ENCODE data around the gene MKI67. TPM values are rescaled to one million over a fixed set of nuclear protein-coding genes. Genes with fewer than 3 reads are reported as not detected.

MKI67 gene
- total and polyA plus RNA-seq, 10 donors = 0.61 to 21.6 (median 7.6) TPM

- TF ChIP-seq POLR2AphosphoS5 (IDR thresholded peaks at IDR 0.05) (peak in 1 of 3 donors; percentile 46), POLR2A (IDR thresholded peaks at IDR 0.05) (no peak)
- TF ChIP-seq, protein P1, sequence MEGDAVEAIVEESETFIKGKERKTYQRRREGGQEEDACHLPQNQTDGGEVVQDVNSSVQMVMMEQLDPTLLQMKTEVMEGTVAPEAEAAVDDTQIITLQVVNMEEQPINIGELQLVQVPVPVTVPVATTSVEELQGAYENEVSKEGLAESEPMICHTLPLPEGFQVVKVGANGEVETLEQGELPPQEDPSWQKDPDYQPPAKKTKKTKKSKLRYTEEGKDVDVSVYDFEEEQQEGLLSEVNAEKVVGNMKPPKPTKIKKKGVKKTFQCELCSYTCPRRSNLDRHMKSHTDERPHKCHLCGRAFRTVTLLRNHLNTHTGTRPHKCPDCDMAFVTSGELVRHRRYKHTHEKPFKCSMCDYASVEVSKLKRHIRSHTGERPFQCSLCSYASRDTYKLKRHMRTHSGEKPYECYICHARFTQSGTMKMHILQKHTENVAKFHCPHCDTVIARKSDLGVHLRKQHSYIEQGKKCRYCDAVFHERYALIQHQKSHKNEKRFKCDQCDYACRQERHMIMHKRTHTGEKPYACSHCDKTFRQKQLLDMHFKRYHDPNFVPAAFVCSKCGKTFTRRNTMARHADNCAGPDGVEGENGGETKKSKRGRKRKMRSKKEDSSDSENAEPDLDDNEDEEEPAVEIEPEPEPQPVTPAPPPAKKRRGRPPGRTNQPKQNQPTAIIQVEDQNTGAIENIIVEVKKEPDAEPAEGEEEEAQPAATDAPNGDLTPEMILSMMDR (IDR thresholded peaks at IDR 0.05 in 8 of 11, conservative IDR thresholded peaks at IDR 0.05 in 3 of 11) = no peak
- Histone ChIP-seq H3K36me3 (peaks cover 0 to 77% (median 37%) of the 10 kb centered on the region in 6 donors), H3K4me1 (peaks cover 48 to 97% (median 71%) of the 10 kb centered on the region in 6 donors), H3K4me3 (peak overlapping the region in 6 of 8 donors; percentile 4 to 64 (median 30)), H3K27me3 (replicated peaks in 1 of 7) (no peaks in the 10 kb centered on the region), H3K9me3 (no peaks in the 10 kb centered on the region), H3K27ac (peak overlapping the region; percentile 86 to 95 (median 91))
- peak; percentile 87 for DNase-seq
- intact Hi-C loops (cut with DNase I; ENCODE audit: low total_unique reads) = no loop called here
- WGBS, 5 donors = 17 to 27% (median 22%) methylated on average over 11 of the region's 11 CpGs
Measured at GRCh38 chr10:128062331-128062880, 63.8 kb downstream of the MKI67 start.

GRCh38 chr10:128061306-128062300 is 64.6 kb downstream of the MKI67 start:
- intact Hi-C loops (cut with DNase I; ENCODE audit: low total_unique reads) = no loop called here
- H3K4me3 ChIP-seq = peak overlapping the region in 4 of 8 donors; percentile 29 to 64 (median 34)
- peaks cover 0 to 77% (median 38%) of the 10 kb centered on the region in 6 donors for H3K36me3 ChIP-seq
- WGBS, 5 donors = 82 to 90% (median 83%) methylated on average over 14 of the region's 14 CpGs
- H3K27ac ChIP-seq = peak overlapping the region; percentile 86 to 95 (median 91)
- peaks cover 48 to 98% (median 71%) of the 10 kb centered on the region in 6 donors for H3K4me1 ChIP-seq
- H3K9me3 ChIP-seq = no peaks in the 10 kb centered on the region
- H3K27me3 ChIP-seq (replicated peaks in 1 of 7) = no peaks in the 10 kb centered on the region
- DNase-seq = peak; percentile 75
- TF ChIP-seq, protein P1 (IDR thresholded peaks at IDR 0.05 in 8 of 11, conservative IDR thresholded peaks at IDR 0.05 in 3 of 11) = no peak

- peak; percentile 76 for DNase-seq
- 90 to 96% (median 94%) methylated on average over 8 to 9 of the region's 9 CpGs for WGBS, 5 donors
- no peaks in the 10 kb centered on the region for H3K9me3 ChIP-seq
- intact Hi-C loops (cut with DNase I; ENCODE audit: low total_unique reads) = no loop called here
- no peaks in the 10 kb centered on the region for H3K27me3 ChIP-seq (replicated peaks in 1 of 7)
- H3K27ac ChIP-seq = peak overlapping the region in 3 of 8 donors; percentile 93 to 95 (median 94)
- no peak overlapping the region for H3K4me3 ChIP-seq
- peaks cover 0 to 77% (median 40%) of the 10 kb centered on the region in 6 donors for H3K36me3 ChIP-seq
- TF ChIP-seq, protein P1 (IDR thresholded peaks at IDR 0.05 in 8 of 11, conservative IDR thresholded peaks at IDR 0.05 in 3 of 11) = no peak
- TF ChIP-seq POLR2A (IDR thresholded peaks at IDR 0.05) (no peak), POLR2AphosphoS5 (IDR thresholded peaks at IDR 0.05) (no peak)
- peaks cover 44 to 98% (median 62%) of the 10 kb centered on the region in 6 donors for H3K4me1 ChIP-seq
Measured at GRCh38 chr10:128060341-128061250, 65.6 kb downstream of the MKI67 start.

All from spleen (tissue), 11 donors.